Measurements from ENCODE around the gene EXOC8. TPM values are rescaled to one million over a fixed set of nuclear protein-coding genes. Genes with fewer than 3 reads are reported as not detected.

Gene EXOC8
- total RNA-seq, 1 donor from 2014 or later: 18.3 TPM

DNA sequence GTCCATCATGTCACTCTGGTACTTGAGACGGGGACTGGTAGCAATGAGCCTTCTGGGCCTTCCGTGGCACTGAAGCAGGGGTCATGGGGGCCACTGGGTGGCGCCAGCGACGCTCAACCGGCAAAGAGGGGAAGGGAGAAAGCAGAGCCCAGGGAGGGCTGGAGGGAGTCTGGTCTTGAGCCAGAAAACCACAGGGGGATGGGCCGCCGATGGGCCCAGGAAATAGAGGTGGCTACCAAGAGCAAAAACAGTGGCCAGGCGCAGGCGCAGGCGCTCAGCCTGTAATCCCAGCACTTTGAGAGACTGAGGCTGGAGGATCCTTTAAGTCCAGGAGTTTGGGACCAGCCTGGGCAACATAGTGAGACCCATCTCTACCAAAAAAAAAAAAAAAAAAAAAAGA lies 21.8 kb downstream of the EXOC8 start:
- DNase-seq: no peak

DNA sequence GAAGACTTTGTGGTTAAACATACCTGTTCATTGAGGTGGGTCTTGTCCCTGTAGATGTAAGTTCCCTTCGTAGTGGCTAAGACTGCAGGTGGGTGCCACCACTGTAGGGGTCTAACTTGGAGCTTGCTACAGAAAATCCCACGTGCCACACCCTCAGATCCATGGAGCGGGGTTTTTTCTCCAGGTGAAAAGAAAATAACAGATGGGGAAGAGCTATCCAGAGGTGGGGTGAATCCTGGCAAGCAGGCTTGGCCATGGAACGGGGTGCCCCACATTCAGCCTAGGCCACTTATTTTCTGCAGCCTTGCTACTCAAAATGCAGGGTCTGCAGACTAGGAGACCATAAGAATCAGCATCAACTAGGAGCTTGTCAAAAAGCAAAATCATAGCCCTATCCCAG lies 24.0 kb downstream of the EXOC8 start:
- DNase-seq: no peak

DNA sequence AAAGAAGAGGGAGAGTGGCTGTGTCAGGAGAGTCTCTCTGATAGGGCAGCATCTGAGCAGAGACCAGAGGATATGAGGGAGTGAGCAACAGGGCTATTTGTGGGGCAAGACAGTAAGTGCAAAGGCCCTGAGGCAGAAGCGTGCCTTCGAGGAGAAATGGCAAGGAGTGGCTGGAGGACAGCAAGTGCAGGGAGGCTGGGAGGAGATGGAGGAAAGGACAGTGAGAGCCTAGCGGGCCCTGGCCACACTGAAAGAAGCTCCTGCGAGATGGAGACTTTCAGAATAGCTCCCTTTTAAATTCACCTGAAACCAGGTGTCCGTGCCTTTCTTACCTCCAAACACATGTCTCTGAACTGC lies 25.2 kb downstream of the EXOC8 start:
- no peak for DNase-seq

DNA sequence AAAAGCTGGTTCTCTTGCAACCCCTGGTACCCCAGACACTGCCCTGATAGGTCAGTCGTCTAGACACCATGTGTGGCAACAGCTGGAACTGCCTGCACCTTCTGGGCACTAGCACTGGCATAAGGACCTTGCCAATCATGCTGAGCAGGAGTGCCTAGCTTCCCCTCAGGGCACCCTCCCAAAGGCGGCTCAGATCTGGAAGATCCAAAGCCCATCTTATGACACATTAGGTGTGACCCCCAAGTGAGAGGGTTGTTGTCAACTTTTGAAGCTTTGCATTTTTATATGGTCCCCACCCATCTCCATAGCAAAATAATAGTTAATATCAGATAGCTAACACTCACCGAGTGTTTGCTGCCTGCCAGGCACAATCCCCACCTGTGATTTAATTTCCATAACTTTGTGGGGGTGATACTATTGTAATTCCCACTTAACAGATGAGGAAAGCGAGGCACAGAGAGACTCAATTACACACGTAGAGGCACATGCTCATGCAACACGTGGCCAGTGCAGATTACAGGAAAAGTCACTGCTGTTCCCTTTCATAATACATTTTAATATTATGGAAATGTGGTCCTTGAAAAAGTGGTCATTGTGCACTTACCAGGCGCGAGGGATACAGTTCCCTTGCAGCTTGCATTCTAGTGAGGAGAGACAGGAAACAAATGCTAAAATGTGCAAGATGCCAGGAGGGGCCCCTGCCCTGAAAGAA lies 25.8 kb downstream of the EXOC8 start:
- DNase-seq: no peak

DNA sequence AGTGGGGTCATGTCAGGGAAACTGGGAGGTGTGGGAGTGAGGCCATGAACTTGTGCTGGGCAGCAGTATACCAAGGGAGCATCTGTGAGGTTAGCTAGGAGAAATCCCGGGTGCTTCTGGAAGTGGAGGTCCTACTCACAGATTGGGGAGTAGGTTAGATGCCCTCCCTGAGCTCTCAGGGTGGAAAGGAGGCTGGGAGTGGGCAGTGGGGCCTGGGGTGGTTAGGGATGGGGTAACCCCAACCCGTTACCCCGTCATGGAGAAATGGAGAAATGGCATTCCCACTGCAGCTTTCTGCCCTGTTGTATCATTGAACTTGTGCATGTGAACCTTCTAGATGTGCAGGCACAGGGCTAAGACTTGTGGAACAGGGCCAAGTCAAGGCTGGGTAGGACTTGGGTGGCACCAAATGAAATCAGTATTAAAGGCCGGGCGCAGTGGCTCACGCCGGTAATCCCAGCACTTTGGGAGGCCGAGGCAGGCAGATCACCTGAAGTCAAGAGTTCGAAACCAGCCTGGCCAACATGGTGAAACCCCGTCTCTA lies 27.2 kb downstream of the EXOC8 start:
- no peak for DNase-seq

DNA sequence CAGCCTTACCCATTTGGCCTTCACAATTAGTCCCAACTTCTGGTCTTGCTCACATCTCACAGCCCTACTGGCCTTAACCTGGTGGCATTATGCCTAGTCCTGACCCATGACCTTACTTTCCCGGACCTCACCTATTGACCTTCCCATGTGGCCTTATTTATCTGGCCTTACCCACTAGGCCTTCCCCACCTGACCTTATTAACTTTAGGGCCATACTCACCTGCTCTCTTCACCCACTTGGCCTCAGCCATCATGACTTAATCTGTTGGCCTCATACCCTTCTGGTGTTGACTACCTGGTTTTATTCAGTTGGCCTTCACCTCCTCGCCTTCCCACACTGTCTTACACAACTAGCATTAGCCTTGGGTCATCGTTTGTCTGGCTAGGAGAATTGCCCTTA lies 35.7 kb downstream of the EXOC8 start:
- DNase-seq: no peak

DNA sequence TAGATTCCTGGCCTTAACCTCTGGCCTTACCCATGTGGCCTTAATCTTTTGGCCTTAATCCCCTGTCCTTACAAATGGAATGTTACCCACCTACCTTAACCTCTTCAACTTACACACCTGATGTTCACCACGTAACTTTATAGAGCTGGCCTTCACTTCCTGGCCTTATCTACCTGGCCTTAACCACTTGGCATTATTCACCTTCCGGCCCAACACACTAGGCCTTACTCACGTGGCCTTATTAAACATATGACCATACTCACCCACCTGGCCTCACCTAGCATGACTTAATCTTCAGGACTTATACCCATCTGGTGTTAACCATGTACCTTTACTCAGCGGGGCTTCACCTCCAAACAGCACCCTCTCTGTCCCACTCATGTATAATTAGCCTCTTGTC lies 41.7 kb downstream of the EXOC8 start:
- no peak for DNase-seq

DNA sequence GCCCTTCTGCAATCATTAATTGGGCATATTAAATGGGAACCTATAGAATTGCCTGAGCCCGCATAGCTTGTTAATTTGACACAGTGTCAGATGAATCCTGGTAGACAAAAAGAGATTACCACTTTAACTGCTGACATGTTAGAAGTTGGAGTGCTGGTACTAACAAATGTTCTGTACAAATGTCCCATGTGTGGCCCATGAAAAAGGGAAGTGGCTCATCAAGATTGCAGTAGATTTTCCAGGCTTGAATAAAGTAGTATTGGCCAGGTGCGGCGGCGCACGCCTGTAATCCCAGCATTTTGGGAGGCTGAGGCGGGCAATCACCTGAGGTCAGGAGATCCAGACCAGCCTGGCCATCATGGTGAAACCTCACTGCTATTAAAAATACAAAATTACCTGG lies 51.0 kb downstream of the EXOC8 start:
- no peak for DNase-seq

DNA sequence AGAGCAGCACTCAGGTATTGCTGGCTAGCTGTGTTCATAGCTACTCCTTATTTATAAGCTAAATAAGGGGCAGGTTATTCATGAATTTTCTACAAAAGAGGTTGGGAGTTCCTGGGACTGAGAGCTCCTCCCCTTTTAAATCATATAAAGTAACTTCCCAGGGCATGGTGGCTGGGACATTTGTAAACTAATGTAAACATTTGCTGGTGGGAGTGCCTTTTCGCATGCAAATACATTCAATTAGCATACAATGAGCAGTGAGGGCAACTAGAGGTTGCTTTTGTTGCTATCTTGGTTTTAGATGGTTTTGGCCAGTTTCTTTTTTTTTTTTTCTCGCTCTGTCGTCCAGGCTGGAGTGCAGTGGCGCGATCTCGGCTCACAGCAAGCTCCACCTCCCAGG lies 53.2 kb downstream of the EXOC8 start:
- DNase-seq: no peak

Other genes starting within 250 kb of the EXOC8 start
- 0.10 TPM for gene TRIM67, start 175.8 kb downstream of the EXOC8 start, total RNA-seq
- 35.4 TPM for gene GNPAT, start 96.6 kb downstream of the EXOC8 start, total RNA-seq
- 10.2 TPM for gene SPRTN, start 441 bp upstream of the EXOC8 start, total RNA-seq
- gene EGLN1, start 84.4 kb upstream of the EXOC8 start, total RNA-seq: 45.3 TPM
- gene TSNAX, start 190.8 kb upstream of the EXOC8 start, total RNA-seq: 36.0 TPM

Measured in skin of body (tissue), 2 donors.